GM19395 (cell line): ENCODE data around the gene CFAP54.
"Not testable (repeated sequence)": the region's sequence is repeated elsewhere in the genome, so short reads cannot be mapped to it uniquely, and the experiment has no call there.

Source experiments
- ATAC-seq: cut with Tn5 transposase; IDR thresholded peaks from one replicate; pipeline ENCODE4 v1.9.1; 2021; ENCODE audit warnings: mild to moderate bottlenecking, moderate library complexity; ENCODE audit not compliant: unreplicated experiment

Gene CFAP54

DNA sequence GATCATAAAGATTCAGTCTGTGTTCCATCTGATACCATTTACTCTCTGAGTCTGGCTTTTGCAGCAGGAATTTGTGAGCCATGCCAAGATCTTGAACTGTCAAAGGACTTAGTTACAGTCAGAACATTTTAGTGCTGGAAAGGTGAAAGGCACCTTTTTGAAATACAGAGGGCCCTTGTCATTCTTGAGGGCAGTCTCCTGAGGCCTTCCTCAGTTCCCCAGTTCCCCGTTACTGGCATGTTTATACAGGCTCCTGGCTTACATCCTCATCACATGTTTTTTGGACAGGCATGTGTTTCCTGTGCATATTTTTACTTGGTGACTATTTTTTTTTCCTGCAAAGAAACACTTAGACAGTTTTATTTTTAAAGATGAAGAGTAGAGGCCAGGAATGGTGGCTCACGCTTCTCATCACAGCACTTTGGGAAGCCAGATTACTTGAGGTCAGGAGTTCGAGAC, 21.0 kb downstream of the CFAP54 start:
- no peak for ATAC-seq

DNA sequence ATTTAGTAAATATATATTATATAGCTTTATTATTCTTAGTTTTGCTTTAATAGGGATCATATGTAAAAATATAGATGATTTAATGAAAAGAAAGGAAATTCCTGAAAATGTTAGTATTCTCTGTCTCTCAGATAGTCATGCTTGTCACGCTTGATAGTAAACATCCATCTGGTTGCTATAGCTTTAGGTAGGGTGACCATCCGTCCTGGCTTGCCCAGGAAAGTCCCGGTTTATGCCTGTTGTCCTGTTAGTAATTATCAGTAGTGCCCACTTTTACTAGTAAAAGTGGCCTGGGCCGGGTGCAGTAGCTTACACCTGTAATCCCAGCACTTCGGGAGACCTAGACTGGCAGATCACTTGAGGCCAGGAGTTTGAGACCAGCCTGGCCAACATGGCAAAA, 23.8 kb downstream of the CFAP54 start:
- no peak for ATAC-seq

DNA sequence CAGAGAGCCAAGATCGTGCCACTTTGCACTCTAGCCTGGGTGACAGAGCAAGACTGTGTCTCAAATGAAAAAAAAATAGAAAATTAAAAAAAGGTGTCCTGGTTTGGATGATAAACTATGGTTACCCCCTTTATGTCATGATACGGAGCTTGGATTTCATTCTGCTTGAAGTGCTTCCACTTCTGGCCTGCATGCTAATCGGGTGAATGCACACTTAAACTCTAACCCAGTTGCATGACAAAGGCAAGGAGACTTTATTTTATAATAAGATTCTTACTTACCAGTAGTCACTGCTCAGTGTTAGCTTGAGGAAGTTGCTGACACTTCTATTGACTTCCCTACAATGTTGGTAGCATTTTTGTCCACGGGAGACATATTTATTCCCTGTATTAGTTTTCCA, 24.3 kb downstream of the CFAP54 start:
- no peak for ATAC-seq

DNA sequence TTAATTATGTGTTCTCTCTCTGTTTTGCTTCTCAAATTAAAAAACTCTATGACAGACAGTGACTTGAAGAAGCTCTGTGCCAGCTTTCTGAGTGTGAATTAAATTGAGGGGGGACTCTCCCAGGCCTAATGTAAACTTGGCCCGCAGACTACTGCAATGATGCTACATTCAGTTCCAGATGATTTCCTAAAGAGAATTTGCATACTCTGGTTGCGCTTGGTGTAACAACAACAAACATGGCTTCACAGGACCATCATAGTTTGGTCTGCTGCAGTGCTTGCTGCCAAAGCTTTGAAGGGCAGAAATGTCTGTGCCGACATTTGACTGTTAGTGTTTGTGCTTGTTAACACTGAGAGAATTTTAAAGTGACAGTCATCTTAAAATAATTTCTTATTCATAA, 25.0 kb downstream of the CFAP54 start:
- peak; percentile 86 for ATAC-seq

DNA sequence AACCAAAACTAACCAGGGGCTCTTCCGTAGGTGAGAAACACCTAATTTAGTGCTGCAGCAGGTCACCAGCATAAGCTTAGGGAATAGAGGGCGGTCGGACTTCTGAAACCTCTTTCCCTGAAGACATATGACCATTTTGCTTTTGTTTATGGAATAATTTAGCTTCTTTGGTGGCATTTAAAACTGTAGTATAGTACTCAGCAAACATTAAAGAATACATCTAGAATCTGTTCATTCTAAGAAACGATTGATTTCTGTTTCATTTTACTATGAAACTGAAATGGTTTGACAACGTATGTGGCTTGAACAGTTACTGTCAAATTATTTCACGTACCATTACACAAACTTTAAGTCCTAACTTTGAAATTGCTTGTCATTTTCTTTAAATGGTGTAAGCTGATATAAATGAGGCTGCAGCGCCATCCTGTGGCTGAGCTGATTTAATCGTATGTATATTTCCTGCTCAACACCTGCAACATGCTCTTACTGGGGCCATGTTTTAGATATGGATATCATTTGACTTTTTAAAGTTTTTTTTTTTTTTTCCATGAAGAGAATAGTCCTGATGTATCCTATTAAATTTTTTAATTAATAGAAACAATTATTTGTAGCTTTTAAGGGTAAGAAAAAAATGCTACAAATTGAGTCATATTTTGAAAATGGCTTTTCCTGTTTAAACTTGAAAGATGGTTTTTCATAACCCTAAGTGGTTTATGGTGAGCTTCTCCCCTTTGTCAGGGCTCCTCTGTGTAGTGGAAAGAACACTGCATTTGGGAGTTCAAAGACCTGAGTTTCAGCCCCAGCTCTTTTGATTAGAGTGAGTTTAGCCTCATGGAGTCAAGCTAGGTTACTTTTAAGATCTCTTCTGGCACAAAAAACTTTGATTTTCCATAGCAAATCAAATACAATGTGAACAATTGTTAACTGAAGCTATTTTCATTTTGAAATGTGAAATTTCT, 27.4 kb downstream of the CFAP54 start:
- ATAC-seq, result peak; percentile 83

DNA sequence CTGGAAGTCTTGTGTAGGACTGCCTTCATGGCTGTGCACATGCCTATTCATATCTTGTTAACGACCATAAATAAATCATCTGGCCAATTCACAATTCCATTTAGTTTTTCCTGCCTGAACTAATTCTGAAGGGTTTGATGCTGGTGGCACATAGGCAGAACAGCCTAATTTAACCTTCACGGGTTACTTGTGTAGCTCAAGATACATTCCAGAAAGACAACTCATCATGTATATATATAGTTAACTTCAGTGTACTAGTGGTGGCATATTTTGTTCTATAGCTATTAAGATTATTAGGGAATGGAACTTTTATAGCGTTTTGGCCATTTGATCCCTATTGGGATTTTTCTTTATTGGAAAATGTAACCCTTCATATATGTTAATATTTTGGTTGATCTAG, 31.4 kb downstream of the CFAP54 start:
- no peak for ATAC-seq

DNA sequence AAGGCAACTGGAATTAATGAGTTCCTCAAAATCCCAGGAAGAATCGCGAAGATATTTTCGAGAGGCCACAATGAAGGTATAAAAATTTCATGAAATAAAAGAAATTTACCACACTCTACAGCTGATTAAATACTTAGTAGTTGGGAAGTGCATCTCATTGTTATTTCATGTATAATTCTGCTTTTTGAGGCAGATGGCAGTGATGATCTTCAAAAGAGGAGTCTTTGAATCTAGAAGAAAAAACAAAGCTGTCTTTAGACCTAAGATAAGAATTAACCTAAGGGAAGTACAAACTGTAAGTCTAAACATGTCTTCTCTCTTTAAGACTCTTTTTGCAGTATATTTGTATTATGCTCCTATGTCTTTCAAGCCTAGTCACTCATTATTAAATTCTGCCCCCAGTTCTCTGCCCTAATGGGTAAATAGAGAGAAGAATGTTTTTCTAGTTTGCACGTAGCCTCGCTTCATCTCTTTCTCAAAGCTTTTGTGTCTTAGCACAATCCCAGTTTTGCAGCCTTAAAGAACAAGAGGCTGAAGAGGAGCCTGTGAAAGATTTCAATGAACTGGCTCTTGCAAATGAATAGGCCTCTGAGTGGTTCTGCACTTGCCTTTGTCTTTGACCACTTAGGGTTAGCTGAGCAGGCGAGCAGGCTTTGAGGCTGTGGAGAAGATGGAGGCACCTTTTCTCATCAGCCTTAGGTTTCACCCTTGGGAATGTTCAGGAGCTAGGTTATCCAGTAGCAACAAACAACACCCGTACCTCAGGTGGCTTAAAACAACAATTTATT, 32.7 kb downstream of the CFAP54 start:
- ATAC-seq, result no peak

DNA sequence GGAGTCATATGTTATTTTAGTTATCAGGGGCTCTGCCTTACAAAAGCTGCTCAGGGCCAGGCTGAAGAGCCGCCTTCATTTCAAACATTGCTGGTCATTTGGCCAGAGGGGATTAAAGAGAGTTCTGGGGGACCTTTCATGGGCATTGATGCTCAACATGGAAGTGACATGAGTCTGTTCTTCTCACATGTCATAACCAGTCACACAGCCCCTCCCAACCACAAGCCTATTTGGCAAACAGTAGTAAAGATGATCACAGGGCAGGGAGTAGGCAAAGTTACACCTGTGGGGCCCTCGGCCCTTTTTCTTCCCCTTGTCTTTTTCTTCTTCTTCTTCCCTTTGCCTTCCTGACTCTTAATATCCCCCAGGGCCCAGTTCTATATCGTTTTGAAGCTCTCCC, 33.3 kb downstream of the CFAP54 start:
- no peak for ATAC-seq

DNA sequence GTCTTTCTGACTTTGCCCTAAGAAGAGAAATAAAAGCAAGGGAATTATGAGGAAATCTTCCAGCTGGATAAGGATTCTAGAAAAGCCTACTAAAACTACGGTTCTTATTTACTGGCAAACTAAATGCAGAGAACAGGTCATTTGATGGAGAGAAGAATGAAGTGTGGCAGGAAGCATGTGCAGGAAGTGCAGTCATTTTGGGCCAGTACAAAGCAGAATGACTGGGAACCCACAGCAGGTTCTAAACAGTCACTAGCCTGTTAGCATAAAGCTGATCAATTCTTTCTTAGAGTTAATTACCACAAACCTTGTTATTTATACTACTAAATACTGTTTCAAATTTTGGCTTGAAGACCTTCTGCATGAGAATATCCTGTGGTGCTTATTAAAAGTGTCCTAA, 36.7 kb downstream of the CFAP54 start:
- no peak for ATAC-seq

GRCh38 chr12:96529912-96530311, 40.5 kb downstream of the CFAP54 start:
- ATAC-seq, result no peak

GRCh38 chr12:96534339-96534738, 45.0 kb downstream of the CFAP54 start:
- ATAC-seq, result no peak

DNA sequence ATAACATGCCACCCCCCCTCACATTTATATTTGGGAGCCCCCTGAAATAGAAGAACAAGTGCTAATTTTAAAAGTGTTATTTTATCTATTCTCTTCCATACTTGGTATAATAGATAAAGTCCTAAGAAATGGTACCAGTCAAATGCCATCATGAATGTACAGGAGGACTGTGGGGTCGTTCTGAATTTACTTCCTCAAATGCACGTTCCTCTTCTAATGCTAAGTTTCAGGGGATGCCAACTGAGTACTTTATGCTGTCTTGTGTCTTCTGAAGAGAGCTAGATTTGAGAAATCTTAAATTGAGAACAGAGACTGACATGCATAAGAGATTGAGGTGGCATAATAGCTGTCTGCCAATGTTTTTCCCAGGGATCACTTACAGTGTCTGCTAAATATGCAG, 59.0 kb downstream of the CFAP54 start:
- no peak for ATAC-seq

DNA sequence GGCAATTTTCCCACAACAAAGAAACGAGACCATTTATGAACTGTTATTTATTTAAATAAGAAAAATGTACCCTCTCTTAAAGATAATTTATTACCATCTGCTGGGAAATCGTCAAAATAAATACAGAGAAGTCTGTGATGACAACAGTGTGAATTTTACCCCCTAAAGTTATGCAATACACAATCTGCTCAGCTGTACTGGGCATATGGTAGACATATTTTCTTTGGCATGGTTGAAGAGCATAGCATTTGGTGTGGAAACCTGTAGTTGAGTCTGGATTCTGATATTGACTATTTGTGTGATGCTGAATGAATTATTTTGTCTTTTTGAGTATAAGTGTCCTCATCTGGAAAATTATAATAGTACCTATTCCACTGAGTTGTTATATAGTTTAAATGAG, 60.0 kb downstream of the CFAP54 start:
- no peak for ATAC-seq

GRCh38 chr12:96570579-96570978, 81.2 kb downstream of the CFAP54 start:
- ATAC-seq, result peak; percentile 31

GRCh38 chr12:96571101-96571862, 81.9 kb downstream of the CFAP54 start:
- peak; percentile 90 for ATAC-seq

GRCh38 chr12:96578526-96579125, 89.2 kb downstream of the CFAP54 start:
- ATAC-seq, result peak; percentile 97

- ATAC-seq, result no peak
Measured at GRCh38 chr12:96585977-96586376, 96.6 kb downstream of the CFAP54 start.

DNA sequence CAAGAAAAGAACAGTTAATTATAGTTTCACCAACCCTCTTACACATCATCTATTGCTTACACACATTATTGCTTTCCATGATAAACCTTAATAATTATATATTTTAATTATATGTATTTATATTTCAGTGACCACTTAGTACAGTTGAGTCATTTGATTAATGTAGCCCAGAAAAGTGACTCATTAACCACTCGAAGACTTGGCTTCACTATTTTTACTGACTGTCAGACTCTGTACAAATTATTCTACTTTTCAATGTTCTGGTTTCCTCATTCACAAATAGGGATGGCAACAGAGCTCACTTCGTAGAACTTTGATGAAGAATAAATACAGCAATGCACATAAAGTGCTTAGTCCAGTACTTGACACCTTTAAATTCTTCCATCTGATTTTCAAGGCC, 98.3 kb downstream of the CFAP54 start:
- no peak for ATAC-seq

DNA sequence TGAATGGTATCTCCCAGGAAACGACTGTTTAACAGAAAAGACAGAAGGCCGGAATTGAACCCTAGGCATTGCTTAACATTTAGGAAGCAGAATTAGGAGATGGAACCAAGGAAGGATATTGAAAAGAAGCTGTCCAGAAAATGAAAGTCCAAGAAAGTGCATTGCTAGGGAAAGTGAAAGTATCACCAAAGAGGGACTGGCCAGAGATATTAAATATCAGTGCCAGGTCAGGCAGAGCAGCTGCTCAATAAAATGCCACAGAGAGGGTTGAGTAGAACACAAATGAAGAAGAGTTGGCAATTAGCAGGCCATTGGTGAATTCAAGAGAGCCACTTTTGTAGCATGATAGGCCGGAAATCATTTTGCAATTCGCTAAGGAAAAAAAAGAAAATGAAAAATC, 101.6 kb downstream of the CFAP54 start:
- ATAC-seq, result no peak

GRCh38 chr12:96604374-96604773, 115.0 kb downstream of the CFAP54 start:
- not testable (repeated sequence) for ATAC-seq

GRCh38 chr12:96605684-96606083, 116.3 kb downstream of the CFAP54 start:
- no peak for ATAC-seq
